ENCODE results near the gene SYT6. TPM values are rescaled to one million over a fixed set of nuclear protein-coding genes. Genes with fewer than 3 reads are reported as not detected.

The SYT6 gene
- total RNA-seq, 1 experiment from 2014 or later, result 77.2 TPM

DNA sequence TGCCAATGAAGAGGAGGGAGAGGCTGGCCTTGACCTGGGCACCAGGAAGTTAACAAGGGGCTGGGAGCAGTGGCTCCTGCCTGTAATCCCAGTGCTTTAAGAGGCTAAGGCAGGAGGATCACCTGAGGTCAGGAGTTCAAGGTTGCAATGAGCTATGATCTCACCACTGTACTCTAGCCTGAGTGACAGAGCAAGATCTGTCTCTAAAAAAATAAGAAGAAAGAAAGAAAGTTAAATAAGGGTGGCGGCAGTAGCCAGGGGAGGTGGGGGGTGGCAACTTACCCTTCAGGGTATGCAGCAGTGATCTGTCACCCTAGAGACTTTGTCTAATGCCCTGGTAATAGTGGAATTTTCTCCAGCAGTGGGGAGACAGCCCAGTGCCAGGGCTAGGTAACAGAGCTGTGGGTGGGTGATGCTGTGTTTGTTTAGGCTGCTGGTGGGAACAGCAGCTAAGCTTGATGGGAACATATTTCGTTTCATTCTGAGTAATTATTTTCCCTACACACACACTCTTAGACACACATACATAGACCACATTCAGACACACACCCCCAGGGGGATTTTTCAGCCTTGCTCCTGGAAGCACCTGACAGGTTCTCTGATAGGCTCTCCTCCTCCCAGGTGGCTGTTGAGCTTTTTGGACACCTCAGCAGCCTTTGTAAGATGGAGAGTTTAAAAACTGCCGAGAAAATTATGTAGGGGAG lies 11.3 kb upstream of the SYT6 start:
- WGBS (ENCODE audit: extremely low coverage, insufficient read length, low lambda C conversion rate), result no CpG with 5 or more reads among the region's 3 CpGs
- H3K27me3 Mint-ChIP-seq (ENCODE audit: low read depth), result peaks cover 32% of the 10 kb centered on the region
- H4K8ac ChIP-seq (replicated peaks; ENCODE audit: insufficient read length, low read depth, low read length), result no peak overlapping the region
- H3K9ac ChIP-seq (ENCODE audit: extremely low read depth, insufficient read length, low read length), result no peak overlapping the region
- H3K79me2 ChIP-seq (ENCODE audit: insufficient read depth, low read length), result no peaks in the 10 kb centered on the region
- H3T11ph ChIP-seq (ENCODE audit: low read length), result no peak overlapping the region
- H4K91ac ChIP-seq (ENCODE audit: insufficient read length, low read depth, low read length), result no peak overlapping the region
- H3K56ac ChIP-seq (ENCODE audit: insufficient read length, low read depth, low read length), result no peak overlapping the region
- H4K5ac ChIP-seq (ENCODE audit: insufficient read length, low read depth, low read length), result no peak overlapping the region
- H3K4me3 Mint-ChIP-seq, result no peak overlapping the region
- H3K36me3 Mint-ChIP-seq (ENCODE audit: insufficient read depth in 1 of 3, low read depth in 3 of 3), result no peaks in the 10 kb centered on the region
- TF ChIP-seq, protein P1, sequence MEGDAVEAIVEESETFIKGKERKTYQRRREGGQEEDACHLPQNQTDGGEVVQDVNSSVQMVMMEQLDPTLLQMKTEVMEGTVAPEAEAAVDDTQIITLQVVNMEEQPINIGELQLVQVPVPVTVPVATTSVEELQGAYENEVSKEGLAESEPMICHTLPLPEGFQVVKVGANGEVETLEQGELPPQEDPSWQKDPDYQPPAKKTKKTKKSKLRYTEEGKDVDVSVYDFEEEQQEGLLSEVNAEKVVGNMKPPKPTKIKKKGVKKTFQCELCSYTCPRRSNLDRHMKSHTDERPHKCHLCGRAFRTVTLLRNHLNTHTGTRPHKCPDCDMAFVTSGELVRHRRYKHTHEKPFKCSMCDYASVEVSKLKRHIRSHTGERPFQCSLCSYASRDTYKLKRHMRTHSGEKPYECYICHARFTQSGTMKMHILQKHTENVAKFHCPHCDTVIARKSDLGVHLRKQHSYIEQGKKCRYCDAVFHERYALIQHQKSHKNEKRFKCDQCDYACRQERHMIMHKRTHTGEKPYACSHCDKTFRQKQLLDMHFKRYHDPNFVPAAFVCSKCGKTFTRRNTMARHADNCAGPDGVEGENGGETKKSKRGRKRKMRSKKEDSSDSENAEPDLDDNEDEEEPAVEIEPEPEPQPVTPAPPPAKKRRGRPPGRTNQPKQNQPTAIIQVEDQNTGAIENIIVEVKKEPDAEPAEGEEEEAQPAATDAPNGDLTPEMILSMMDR (conservative IDR thresholded peaks at IDR 0.05), result no peak
- H3K4ac ChIP-seq (ENCODE audit: low read depth, low read length), result no peak overlapping the region
- H3K4me1 ChIP-seq (ENCODE audit: insufficient read depth, low read length), result no peaks in the 10 kb centered on the region; the same call in 1 of the 2 replicates
- no peak overlapping the region for H2BK12ac ChIP-seq (ENCODE audit: insufficient read length, low read depth, low read length)
- H2BK15ac ChIP-seq (ENCODE audit: low read depth, low read length), result no peak overlapping the region
- H2BK20ac ChIP-seq (ENCODE audit: low read depth, low read length, poor library complexity, severe bottlenecking), result no peak overlapping the region
- no peak overlapping the region for H2BK120ac ChIP-seq (ENCODE audit: low read depth, low read length, poor library complexity, severe bottlenecking)
- no peaks in the 10 kb centered on the region for H4K20me1 ChIP-seq (ENCODE audit: control insufficient read depth, insufficient read depth, insufficient read length)
- no peak overlapping the region for H3K18ac ChIP-seq (ENCODE audit: insufficient read length, low read depth, low read length)
- no peak for DNase-seq
- no peaks in the 10 kb centered on the region for H3K9me3 ChIP-seq (ENCODE audit: control insufficient read depth, low read depth, low read length)
- H3K4me1 Mint-ChIP-seq, result peaks cover 16 to 30% of the 10 kb centered on the region in 2 experiments
- H3K27ac ChIP-seq (ENCODE audit: insufficient read length, low read depth, low read length), result no peak overlapping the region
- H3K23ac ChIP-seq (ENCODE audit: insufficient read length, low read depth, low read length), result no peak overlapping the region
- no peaks in the 10 kb centered on the region for H3K79me1 ChIP-seq (ENCODE audit: insufficient read depth, low read depth, low read length, poor library complexity, severe bottlenecking)
- H3K4me2 ChIP-seq (ENCODE audit: insufficient read depth, insufficient read length, low read length), result no peak overlapping the region
- H2AFZ ChIP-seq (ENCODE audit: low read length), result no peak overlapping the region
- no peak overlapping the region; a peak in 1 of 7 replicates for H3K27ac Mint-ChIP-seq
- H3K14ac ChIP-seq (ENCODE audit: insufficient read depth, low read length), result no peak overlapping the region; the same call in 1 of the 2 replicates
- H3K9me3 Mint-ChIP-seq, result no peaks in the 10 kb centered on the region
- no peaks in the 10 kb centered on the region for H3K23me2 ChIP-seq (ENCODE audit: insufficient read length, low read depth, low read length, poor library complexity, severe bottlenecking)
- no peak overlapping the region for H2AK5ac ChIP-seq (ENCODE audit: insufficient read length, low read length)
- H3K27me3 ChIP-seq (ENCODE audit: insufficient read depth, low read length), result no peaks in the 10 kb centered on the region
- no peak overlapping the region for H2BK5ac ChIP-seq (ENCODE audit: insufficient read length, low read length)
